Osteocyte (in vitro differentiated cells): Measurements from ENCODE around the gene KCNT1. TPM values are rescaled to one million over a fixed set of nuclear protein-coding genes. Genes with fewer than 3 reads are reported as not detected.

Source experiments
- DNase-seq: peaks from one replicate; pipeline ENCODE4 v3.0.0; 2021; ENCODE audit warnings: mixed read lengths; ENCODE audit not compliant: unreplicated experiment; ENCODE audit errors: extremely low spot score
- H3K27ac Mint-ChIP-seq: one replicate; pipeline ENCODE4 v1.8.0; 2021; ENCODE audit warnings: mild to moderate bottlenecking, mixed read lengths; ENCODE audit not compliant: unreplicated experiment
- H3K27me3 Mint-ChIP-seq: one replicate; pipeline ENCODE4 v1.8.0; 2021; ENCODE audit warnings: mixed read lengths; ENCODE audit not compliant: unreplicated experiment
- H3K36me3 Mint-ChIP-seq: one replicate; pipeline ENCODE4 v1.8.0; 2021; ENCODE audit warnings: mixed read lengths; ENCODE audit not compliant: unreplicated experiment
- H3K4me1 Mint-ChIP-seq: one replicate; pipeline ENCODE4 v1.8.0; 2021; ENCODE audit warnings: mixed read lengths; ENCODE audit not compliant: unreplicated experiment
- H3K4me3 Mint-ChIP-seq: one replicate; pipeline ENCODE4 v1.8.0; 2021; ENCODE audit warnings: mild to moderate bottlenecking, moderate library complexity, mixed read lengths; ENCODE audit not compliant: unreplicated experiment
- H3K9me3 Mint-ChIP-seq: one replicate; pipeline ENCODE4 v1.8.0; 2021; ENCODE audit warnings: mixed read lengths; ENCODE audit not compliant: unreplicated experiment
- CTCF ChIP-seq: fragments of 200-600 bp; sonication (generic); IDR thresholded peaks from 2 replicates; pipeline ENCODE4 v1.5.0; 2021; ENCODE audit warnings: antibody characterized with exemption, mild to moderate bottlenecking, moderate library complexity
- total RNA-seq: library from RNA; stranded (reverse); gene quantifications from 2 replicates; pipeline ENCODE4 v1.2.1, GENCODE V29; 2021

Gene KCNT1
- total RNA-seq, 1 donor from 2014 or later, result not detected

GRCh38 chr9:135661816-135662560 lies 40.0 kb upstream of the KCNT1 start:
- no peaks in the 10 kb centered on the region for H3K36me3 Mint-ChIP-seq
- no peak overlapping the region for H3K4me3 Mint-ChIP-seq
- H3K27ac Mint-ChIP-seq, result no peak overlapping the region
- H3K9me3 Mint-ChIP-seq, result no peaks in the 10 kb centered on the region
- DNase-seq, result no peak
- no peaks in the 10 kb centered on the region for H3K4me1 Mint-ChIP-seq
- H3K27me3 Mint-ChIP-seq, result no peaks in the 10 kb centered on the region
- no peak for TF ChIP-seq CTCF

GRCh38 chr9:135662758-135663450 lies 39.1 kb upstream of the KCNT1 start, which contains the start of gene LCN9:
Gene LCN9, plus strand, starts transcription at chr9:135663309. Its CDS starts 13 bp downstream, at chr9:135663322.
- DNase-seq, result no peak
- Mint-ChIP-seq H3K4me3 (no peak within 1 kb of the TSS), H3K4me1 (no peaks in the 10 kb centered on the region), H3K27me3 (no peaks in the 10 kb centered on the region), H3K9me3 (no peaks in the 10 kb centered on the region), H3K27ac (no peak within 1 kb of the TSS), H3K36me3 (no peaks in the 10 kb centered on the region)
- no peak for TF ChIP-seq CTCF

DNA sequence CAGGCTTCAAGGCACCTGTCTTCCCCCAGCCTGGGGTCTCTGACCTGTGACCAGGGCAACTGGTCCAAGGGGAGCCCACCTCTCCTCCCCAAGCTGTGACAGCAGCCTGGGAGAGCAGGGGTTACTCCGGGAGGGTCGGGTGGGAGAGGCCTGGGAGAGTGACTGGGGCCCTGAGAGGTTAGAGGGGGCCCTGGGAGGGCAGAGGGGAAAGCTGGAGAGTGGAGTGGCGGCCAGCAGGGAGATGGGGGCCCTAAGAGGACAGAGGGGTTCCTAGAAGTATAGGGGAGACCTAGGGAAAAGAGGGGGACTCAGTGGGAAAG lies 38.6 kb upstream of the KCNT1 start:
- Mint-ChIP-seq H3K4me1 (no peaks in the 10 kb centered on the region), H3K27me3 (no peaks in the 10 kb centered on the region), H3K4me3 (no peak overlapping the region), H3K36me3 (no peaks in the 10 kb centered on the region), H3K9me3 (peaks cover 1% of the 10 kb centered on the region), H3K27ac (no peak overlapping the region)
- TF ChIP-seq CTCF, result no peak
- DNase-seq, result no peak

- Mint-ChIP-seq H3K27me3 (no peaks in the 10 kb centered on the region), H3K27ac (no peak overlapping the region), H3K9me3 (peaks cover 4% of the 10 kb centered on the region), H3K36me3 (no peaks in the 10 kb centered on the region), H3K4me1 (no peaks in the 10 kb centered on the region), H3K4me3 (no peak overlapping the region)
- no peak for TF ChIP-seq CTCF
- no peak for DNase-seq
Observed at GRCh38 chr9:135663857-135664256, 38.1 kb upstream of the KCNT1 start.

DNA sequence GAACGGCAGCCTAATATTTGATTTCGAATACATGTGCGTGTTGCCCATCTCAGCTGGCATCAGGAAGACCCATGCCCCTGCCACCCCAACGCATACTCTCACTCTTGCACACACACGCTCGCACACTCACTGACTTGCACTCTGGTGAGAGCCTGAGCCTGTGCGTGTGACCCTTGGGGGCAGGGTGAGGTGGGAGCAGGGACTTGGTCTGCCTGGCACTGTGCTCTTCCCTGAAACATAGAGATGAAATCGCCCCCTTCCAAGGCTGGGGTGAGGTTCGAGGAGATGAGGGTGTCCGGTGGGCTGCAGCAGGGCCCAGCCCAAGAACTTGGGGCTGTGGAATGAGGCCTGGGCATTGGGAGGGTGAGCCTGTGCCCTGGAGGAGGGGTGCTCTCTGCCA lies 37.7 kb upstream of the KCNT1 start:
- Mint-ChIP-seq H3K27me3 (no peaks in the 10 kb centered on the region), H3K4me3 (no peak overlapping the region), H3K27ac (no peak overlapping the region), H3K36me3 (no peaks in the 10 kb centered on the region), H3K9me3 (peaks cover 4% of the 10 kb centered on the region), H3K4me1 (no peaks in the 10 kb centered on the region)
- no peak for TF ChIP-seq CTCF
- no peak for DNase-seq
